Gastrocnemius medialis (tissue), 4 donors: ENCODE measurements around the gene SULT2B1. TPM values are rescaled to one million over a fixed set of nuclear protein-coding genes. Genes with fewer than 3 reads are reported as not detected.
A peak's percentile ranks its signal among the peaks of the same experiment; 100 is the strongest.
"Not testable (repeated sequence)": the region's sequence is repeated elsewhere in the genome, so short reads cannot be mapped to it uniquely, and the experiment has no call there.

ENCODE experiments used
- ATAC-seq, 2 donors: fragments of 150-250 bp; one replicate each; pipeline ENCODE4 v1.9.1; 2016
- DNase-seq, 2 donors: peaks; one replicate each; pipeline ENCODE4 v3.0.0-alpha.2; 2019
- H3K27ac ChIP-seq, 4 donors: fragments of 200-600 bp; sonication (generic); 1 replicate in 1 of 4; 2 replicates in 3 of 4; pipeline ENCODE4 v1.5.1; 2016 to 2018; ENCODE audit warnings: mild to moderate bottlenecking in 2 of 4, moderate library complexity in 1 of 4
- H3K27me3 ChIP-seq, 3 donors: fragments of 200-600 bp; sonication (generic) in 2 of 3; 1 replicate in 1 of 3; 2 replicates in 2 of 3; pipeline versions ENCODE4 v1.5.1 to v1.6.0; 2016 to 2019; ENCODE audit warnings: mild to moderate bottlenecking in 1 of 3, moderate library complexity in 1 of 3
- H3K36me3 ChIP-seq, 2 donors: fragments of 200-600 bp; sonication (generic) in 1 of 2; one replicate each; pipeline ENCODE4 v1.5.1; 2017 to 2018
- H3K4me1 ChIP-seq, 2 donors: fragments of 200-600 bp; sonication (generic) in 1 of 2; one replicate each; pipeline ENCODE4 v1.5.1; 2016 to 2017; ENCODE audit warnings: mild to moderate bottlenecking in 2 of 2
- H3K4me3 ChIP-seq, 4 donors: fragments of 200-600 bp; sonication (generic) in 3 of 4; 1 replicate in 1 of 4; 2 replicates in 3 of 4; pipeline ENCODE4 v1.5.1; 2016 to 2019; ENCODE audit warnings: mild to moderate bottlenecking in 2 of 4
- H3K9me3 ChIP-seq, 3 donors: fragments of 200-600 bp; sonication (generic) in 2 of 3; 1 replicate in 1 of 3; 2 replicates in 2 of 3; pipeline ENCODE4 v1.5.1; 2016 to 2019
- POLR2A ChIP-seq, 2 donors: fragments of 450-650 bp; IDR thresholded peaks; one replicate each; pipeline ENCODE4 v1.6.1; 2017; ENCODE audit warnings: antibody characterized with exemption in 2 of 2, mild to moderate bottlenecking in 2 of 2, moderate library complexity in 2 of 2
- in situ Hi-C, 4 donors: fragments of 200-750 bp; cut with MboI; loops; one replicate each; pipeline versions ENCODE4 v1.15.0 to v1.8.0; 2017; ENCODE audit warnings: low sequenced_read_pairs in 4 of 4
- intact Hi-C: fragments of 100-400 bp; cut with DNase I; formaldehyde crosslinking; loops from one replicate; pipeline ENCODE4 v1.15.1; 2023; ENCODE audit warnings: low total_unique reads
- total RNA-seq, 4 donors: library from RNA; depleted of rRNA; stranded (reverse); fragments of >200 nt; gene quantifications; one replicate each; pipeline versions ENCODE4 v1.1.0 to v1.2.3, GENCODE V29; 2016
- TF ChIP-seq, protein P1 (sequence below), 5 experiments: fragments of 450-650 bp in 3 of 5; fragments of 200-600 bp in 2 of 5; sonication (generic) in 2 of 5; IDR thresholded peaks in 4 of 5; conservative IDR thresholded peaks in 1 of 5; 1 replicate in 4 of 5; 2 replicates in 1 of 5; pipeline ENCODE4 v1.5.1; 2016 to 2019; ENCODE audit warnings: antibody characterized with exemption in 5 of 5, mild to moderate bottlenecking in 3 of 5, moderate library complexity in 3 of 5

The SULT2B1 gene
- total RNA-seq, 4 donors from 2014 or later, result not detected

- H3K4me1 ChIP-seq, result peaks cover 5% of the 10 kb centered on the region in 2 donors
- intact Hi-C loops, result no loop called here
- TF ChIP-seq POLR2A (IDR thresholded peaks at IDR 0.05), result no peak
- TF ChIP-seq, protein P1, sequence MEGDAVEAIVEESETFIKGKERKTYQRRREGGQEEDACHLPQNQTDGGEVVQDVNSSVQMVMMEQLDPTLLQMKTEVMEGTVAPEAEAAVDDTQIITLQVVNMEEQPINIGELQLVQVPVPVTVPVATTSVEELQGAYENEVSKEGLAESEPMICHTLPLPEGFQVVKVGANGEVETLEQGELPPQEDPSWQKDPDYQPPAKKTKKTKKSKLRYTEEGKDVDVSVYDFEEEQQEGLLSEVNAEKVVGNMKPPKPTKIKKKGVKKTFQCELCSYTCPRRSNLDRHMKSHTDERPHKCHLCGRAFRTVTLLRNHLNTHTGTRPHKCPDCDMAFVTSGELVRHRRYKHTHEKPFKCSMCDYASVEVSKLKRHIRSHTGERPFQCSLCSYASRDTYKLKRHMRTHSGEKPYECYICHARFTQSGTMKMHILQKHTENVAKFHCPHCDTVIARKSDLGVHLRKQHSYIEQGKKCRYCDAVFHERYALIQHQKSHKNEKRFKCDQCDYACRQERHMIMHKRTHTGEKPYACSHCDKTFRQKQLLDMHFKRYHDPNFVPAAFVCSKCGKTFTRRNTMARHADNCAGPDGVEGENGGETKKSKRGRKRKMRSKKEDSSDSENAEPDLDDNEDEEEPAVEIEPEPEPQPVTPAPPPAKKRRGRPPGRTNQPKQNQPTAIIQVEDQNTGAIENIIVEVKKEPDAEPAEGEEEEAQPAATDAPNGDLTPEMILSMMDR (IDR thresholded peaks at IDR 0.05 in 4 of 5, conservative IDR thresholded peaks at IDR 0.05 in 1 of 5), result no peak
- in situ Hi-C loops, result no loop called here
- H3K36me3 ChIP-seq, result no peaks in the 10 kb centered on the region
- no peak for DNase-seq
- ATAC-seq, result no peak
- no peaks in the 10 kb centered on the region for H3K27me3 ChIP-seq
- H3K27ac ChIP-seq, result peak overlapping the region in 1 of 4 donors; percentile 13
- no peak overlapping the region for H3K4me3 ChIP-seq
- no peaks in the 10 kb centered on the region for H3K9me3 ChIP-seq
Measured at GRCh38 chr19:48573163-48573505, 21.2 kb downstream of the SULT2B1 start.

DNA sequence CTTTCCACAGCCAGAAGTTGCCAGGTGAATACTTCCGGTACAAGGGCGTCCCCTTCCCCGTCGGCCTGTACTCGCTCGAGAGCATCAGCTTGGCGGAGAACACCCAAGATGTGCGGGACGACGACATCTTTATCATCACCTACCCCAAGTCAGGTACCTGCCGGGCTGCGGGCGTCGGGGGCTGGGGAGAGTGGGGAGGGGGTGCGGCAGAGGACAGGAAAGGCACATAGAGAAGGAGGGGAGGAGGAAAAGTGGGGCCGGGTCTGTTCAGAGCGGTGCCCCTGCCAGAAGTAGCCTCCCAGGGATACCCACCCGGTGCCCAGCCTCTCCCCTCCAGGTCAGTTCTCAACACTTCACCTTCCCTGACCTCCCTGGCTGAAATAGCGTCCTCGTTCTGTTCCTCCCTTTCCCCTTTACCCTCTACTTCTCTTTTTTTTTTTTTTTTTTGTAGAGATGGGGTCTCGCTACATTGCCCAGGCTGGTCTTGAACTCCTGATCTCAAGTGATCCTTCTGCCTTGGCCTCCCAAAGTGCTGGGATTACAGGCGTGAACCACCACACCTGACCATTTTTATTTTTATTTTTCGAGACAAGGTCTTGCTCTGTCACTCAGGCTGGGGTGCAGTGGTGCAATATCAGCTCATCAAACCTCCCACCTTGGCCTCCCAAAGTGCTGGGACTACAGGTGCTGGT, 24.1 kb downstream of the SULT2B1 start:
- Histone ChIP-seq H3K36me3 (no peaks in the 10 kb centered on the region), H3K4me1 (no peaks in the 10 kb centered on the region), H3K9me3 (no peaks in the 10 kb centered on the region), H3K27ac (no peak overlapping the region), H3K27me3 (no peaks in the 10 kb centered on the region), H3K4me3 (no peak overlapping the region)
- ATAC-seq (no peak), DNase-seq (no peak)
- TF ChIP-seq, protein P1 (IDR thresholded peaks at IDR 0.05 in 4 of 5, conservative IDR thresholded peaks at IDR 0.05 in 1 of 5), result no peak
- TF ChIP-seq POLR2A (IDR thresholded peaks at IDR 0.05), result no peak
- in situ Hi-C loops (loop anchor here in 2 of 4 donors (25.0 kb wide), 1 partner anchor 264 kb away; a partner anchor contains a TSS), intact Hi-C loops (no loop called here)

GRCh38 chr19:48577908-48578307, 25.9 kb downstream of the SULT2B1 start:
- H3K36me3 ChIP-seq, H3K27me3 ChIP-seq, H3K4me3 ChIP-seq, DNase-seq, ATAC-seq, H3K4me1 ChIP-seq, H3K9me3 ChIP-seq, H3K27ac ChIP-seq, intact Hi-C loops: not testable (repeated sequence)
- in situ Hi-C loops, result loop anchor here in 2 of 4 donors (25.0 kb wide), 1 partner anchor 266 kb away; a partner anchor contains a TSS

- H3K4me1 ChIP-seq, result peaks cover 0 to 2% of the 10 kb centered on the region in 2 donors
- TF ChIP-seq POLR2A (IDR thresholded peaks at IDR 0.05), result no peak
- TF ChIP-seq, protein P1 (IDR thresholded peaks at IDR 0.05 in 4 of 5, conservative IDR thresholded peaks at IDR 0.05 in 1 of 5), result no peak
- no peaks in the 10 kb centered on the region for H3K9me3 ChIP-seq
- H3K27ac ChIP-seq, result no peak overlapping the region
- H3K36me3 ChIP-seq, result no peaks in the 10 kb centered on the region
- ATAC-seq, result no peak
- intact Hi-C loops, result no loop called here
- no peaks in the 10 kb centered on the region for H3K27me3 ChIP-seq
- in situ Hi-C loops, result loop anchor here in 2 of 4 donors (25.0 kb wide), 1 partner anchor 267 kb away; a partner anchor contains a TSS
- no peak overlapping the region for H3K4me3 ChIP-seq
- DNase-seq, result no peak
Measured at GRCh38 chr19:48578891-48579290, 26.9 kb downstream of the SULT2B1 start.

GRCh38 chr19:48582168-48582567, 30.2 kb downstream of the SULT2B1 start:
- no peak overlapping the region for H3K27ac ChIP-seq
- H3K9me3 ChIP-seq, result no peaks in the 10 kb centered on the region
- in situ Hi-C loops (loop anchor here (5.0 to 25.0 kb wide), 3 partner anchors 75 to 270 kb away; a partner anchor contains a TSS), intact Hi-C loops (no loop called here)
- no peaks in the 10 kb centered on the region for H3K36me3 ChIP-seq
- no peak for TF ChIP-seq POLR2A (IDR thresholded peaks at IDR 0.05)
- TF ChIP-seq, protein P1 (IDR thresholded peaks at IDR 0.05 in 4 of 5, conservative IDR thresholded peaks at IDR 0.05 in 1 of 5), result no peak
- no peak for DNase-seq
- ATAC-seq, result no peak
- no peak overlapping the region for H3K4me3 ChIP-seq
- peaks cover 0 to 5% of the 10 kb centered on the region in 2 donors for H3K4me1 ChIP-seq
- H3K27me3 ChIP-seq, result no peaks in the 10 kb centered on the region
